Testis (tissue), 3 donors: Measurements from ENCODE around the gene TFG. TPM values are rescaled to one million over a fixed set of nuclear protein-coding genes. Genes with fewer than 3 reads are reported as not detected.

Experiments used
- DNase-seq: peaks from one replicate; pipeline ENCODE4 v3.0.0-alpha.2; 2019
- H3K27ac ChIP-seq, 2 donors: fragments of 200-600 bp; sonication (generic); one replicate each; pipeline ENCODE4 v1.5.1; 2019
- H3K27me3 ChIP-seq: fragments of 200-600 bp; sonication (generic); one replicate; pipeline ENCODE4 v1.5.1; 2019
- H3K36me3 ChIP-seq: fragments of 200-600 bp; sonication (generic); one replicate; pipeline ENCODE4 v1.5.1; 2017; ENCODE audit warnings: low read depth; ENCODE audit errors: missing control alignments
- H3K4me1 ChIP-seq: fragments of 200-600 bp; sonication (generic); one replicate; pipeline ENCODE4 v1.5.1; 2019
- H3K4me3 ChIP-seq, 2 donors: fragments of 200-600 bp; sonication (generic); one replicate each; pipeline ENCODE4 v1.5.1; 2017 to 2019
- H3K9me3 ChIP-seq: fragments of 200-600 bp; sonication (generic); one replicate; pipeline ENCODE4 v1.5.1; 2017
- POLR2A ChIP-seq: fragments of 450-650 bp; IDR thresholded peaks from one replicate; pipeline ENCODE4 v1.6.1; 2017; ENCODE audit warnings: antibody characterized with exemption, mild to moderate bottlenecking, moderate library complexity
- WGBS, 2 donors: methylation state at CpG; one replicate each; pipeline ENCODE4 v1.1.5; 2018; 5-methylcytosine and 5-hydroxymethylcytosine counted together
- intact Hi-C: fragments of 100-400 bp; cut with DNase I; formaldehyde crosslinking; loops from one replicate; pipeline ENCODE4 v1.15.1; 2023; ENCODE audit warnings: low total_unique reads
- polyA plus RNA-seq: library from polyadenylated mRNA; stranded (reverse); fragments of 350-450 nt; fragmentation: Illumina TruSeq; extraction: RNeasy Lipid Tissue Mini Kit (QIAGEN cat#74804); gene quantifications from one replicate; pipeline ENCODE4 v1.2.3, GENCODE V29; 2014; ENCODE audit warnings: low read depth, low replicate concordance; ENCODE audit not compliant: insufficient read depth
- total RNA-seq, 2 donors: library from RNA; depleted of rRNA; stranded (reverse); fragments of >200 nt; gene quantifications; one replicate each; pipeline ENCODE4 v1.2.3, GENCODE V29; 2016
- TF ChIP-seq, protein P1 (sequence below), 3 experiments: fragments of 450-650 bp in 2 of 3; fragments of 200-600 bp in 1 of 3; sonication (generic) in 1 of 3; IDR thresholded peaks; one replicate each; pipeline ENCODE4 v1.5.1; 2016 to 2019; ENCODE audit warnings: antibody characterized with exemption in 3 of 3, mild to moderate bottlenecking in 2 of 3, moderate library complexity in 1 of 3

TFG gene
- total and polyA plus RNA-seq, 3 donors from 2014 or later: 107 to 116 (median 107) TPM

DNA sequence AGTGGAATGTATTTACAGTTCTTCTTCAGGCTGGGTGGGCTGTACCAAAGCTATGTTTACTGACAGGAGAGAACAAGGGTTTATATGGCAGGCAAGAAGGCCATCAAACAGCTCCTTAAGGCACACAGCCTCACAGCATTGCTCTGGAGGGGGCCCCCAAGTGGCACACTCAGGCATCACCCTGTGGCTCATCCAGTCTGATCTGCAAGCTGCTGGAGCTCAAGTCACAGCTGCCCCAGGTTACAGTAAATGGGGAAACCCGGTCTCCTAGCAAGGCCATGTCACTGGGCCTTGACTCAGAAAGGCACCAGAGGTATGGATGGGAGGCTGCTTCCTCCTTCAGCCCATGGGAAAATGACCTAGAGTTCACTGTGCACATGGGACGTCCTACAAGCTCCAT is 67.5 kb downstream of the TFG start:
- 88% methylated on average over 2 of the region's 2 CpGs for WGBS, 2 donors
- Histone ChIP-seq H3K27me3 (no peaks in the 10 kb centered on the region), H3K27ac (no peak overlapping the region), H3K4me3 (no peak overlapping the region), H3K36me3 (no peaks in the 10 kb centered on the region), H3K9me3 (no peaks in the 10 kb centered on the region), H3K4me1 (no peaks in the 10 kb centered on the region)
- no peak for TF ChIP-seq POLR2A
- TF ChIP-seq, protein P1, sequence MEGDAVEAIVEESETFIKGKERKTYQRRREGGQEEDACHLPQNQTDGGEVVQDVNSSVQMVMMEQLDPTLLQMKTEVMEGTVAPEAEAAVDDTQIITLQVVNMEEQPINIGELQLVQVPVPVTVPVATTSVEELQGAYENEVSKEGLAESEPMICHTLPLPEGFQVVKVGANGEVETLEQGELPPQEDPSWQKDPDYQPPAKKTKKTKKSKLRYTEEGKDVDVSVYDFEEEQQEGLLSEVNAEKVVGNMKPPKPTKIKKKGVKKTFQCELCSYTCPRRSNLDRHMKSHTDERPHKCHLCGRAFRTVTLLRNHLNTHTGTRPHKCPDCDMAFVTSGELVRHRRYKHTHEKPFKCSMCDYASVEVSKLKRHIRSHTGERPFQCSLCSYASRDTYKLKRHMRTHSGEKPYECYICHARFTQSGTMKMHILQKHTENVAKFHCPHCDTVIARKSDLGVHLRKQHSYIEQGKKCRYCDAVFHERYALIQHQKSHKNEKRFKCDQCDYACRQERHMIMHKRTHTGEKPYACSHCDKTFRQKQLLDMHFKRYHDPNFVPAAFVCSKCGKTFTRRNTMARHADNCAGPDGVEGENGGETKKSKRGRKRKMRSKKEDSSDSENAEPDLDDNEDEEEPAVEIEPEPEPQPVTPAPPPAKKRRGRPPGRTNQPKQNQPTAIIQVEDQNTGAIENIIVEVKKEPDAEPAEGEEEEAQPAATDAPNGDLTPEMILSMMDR (IDR thresholded peaks at IDR 0.05): no peak
- DNase-seq: no peak
- intact Hi-C loops: no loop called here

DNA sequence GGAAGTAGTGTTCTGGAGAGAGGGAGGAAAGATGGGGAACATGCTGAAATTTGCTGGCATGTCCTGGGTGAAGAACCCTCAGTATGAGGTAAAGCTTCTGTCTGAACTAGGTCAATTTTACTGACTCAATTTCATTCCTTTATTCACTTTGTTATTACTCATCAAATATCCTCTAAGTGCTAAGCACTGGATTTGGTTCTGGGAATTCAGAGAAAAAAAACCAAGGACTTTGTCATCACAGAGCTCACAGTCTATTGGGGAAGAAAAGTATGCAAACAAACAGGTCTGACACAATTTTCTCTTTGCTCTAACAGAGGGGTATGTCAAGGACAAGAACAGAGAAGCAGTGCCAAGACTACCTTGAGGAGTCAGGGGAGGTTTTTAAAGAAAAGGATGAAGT is 68.0 kb downstream of the TFG start:
- no peak for TF ChIP-seq POLR2A
- TF ChIP-seq, protein P1 (IDR thresholded peaks at IDR 0.05): no peak
- Histone ChIP-seq H3K27ac (no peak overlapping the region), H3K4me1 (no peaks in the 10 kb centered on the region), H3K36me3 (no peaks in the 10 kb centered on the region), H3K9me3 (no peaks in the 10 kb centered on the region), H3K4me3 (no peak overlapping the region), H3K27me3 (no peaks in the 10 kb centered on the region)
- DNase-seq: no peak
- intact Hi-C loops: no loop called here

DNA sequence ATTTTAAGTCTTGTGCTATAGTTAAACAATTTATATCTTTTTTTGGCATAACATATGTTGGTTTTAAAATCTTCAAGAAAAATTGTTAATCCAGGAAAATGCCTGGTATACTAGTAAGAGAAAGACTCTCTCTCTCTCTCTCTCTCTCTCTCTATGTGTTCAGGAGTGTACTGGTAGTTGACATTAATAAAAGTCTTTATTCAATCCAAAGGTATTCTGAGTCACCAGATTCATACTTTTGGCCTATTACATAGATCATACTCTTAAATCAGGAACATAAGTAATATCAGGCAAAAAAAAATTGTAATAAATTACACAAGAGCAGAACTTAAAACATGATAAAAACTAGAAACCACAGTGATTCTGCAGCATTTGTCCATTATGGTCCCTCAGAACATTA is 70.2 kb downstream of the TFG start:
- intact Hi-C loops: no loop called here
- Histone ChIP-seq H3K4me3 (no peak overlapping the region), H3K4me1 (no peaks in the 10 kb centered on the region), H3K27me3 (no peaks in the 10 kb centered on the region), H3K36me3 (no peaks in the 10 kb centered on the region), H3K9me3 (no peaks in the 10 kb centered on the region), H3K27ac (no peak overlapping the region)
- TF ChIP-seq, protein P1 (IDR thresholded peaks at IDR 0.05): no peak
- no peak for TF ChIP-seq POLR2A
- no peak for DNase-seq

DNA sequence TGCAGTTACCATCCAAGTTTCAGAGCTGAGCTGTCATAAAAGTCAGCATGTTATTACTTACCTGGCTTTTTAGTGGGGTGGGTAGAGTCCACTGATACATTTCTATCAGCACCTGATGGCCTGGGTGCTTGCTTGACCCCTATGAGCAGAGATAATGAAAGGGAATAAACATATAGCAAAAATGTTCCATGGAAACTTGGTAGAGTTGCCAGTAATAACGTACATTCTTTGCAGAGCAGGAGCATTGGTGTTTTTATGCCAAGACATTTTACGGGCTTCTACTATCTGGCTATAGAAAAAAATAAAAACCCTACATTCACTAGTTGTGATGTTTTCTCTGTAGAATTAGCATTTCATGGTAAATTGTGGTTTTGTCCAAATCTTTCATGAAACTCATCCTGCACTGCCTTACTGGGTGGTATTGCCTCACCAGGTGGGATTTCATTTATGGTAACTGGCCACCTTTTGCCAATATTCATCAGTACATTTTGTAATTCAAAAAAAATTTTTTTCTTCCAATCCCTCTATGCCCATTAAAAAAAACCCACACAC is 70.9 kb downstream of the TFG start:
- H3K27ac ChIP-seq: no peak overlapping the region
- intact Hi-C loops: no loop called here
- H3K36me3 ChIP-seq: no peaks in the 10 kb centered on the region
- no peaks in the 10 kb centered on the region for H3K27me3 ChIP-seq
- WGBS, 2 donors: 85 to 97% methylated on average over 2 of the region's 2 CpGs
- DNase-seq: no peak
- no peak overlapping the region for H3K4me3 ChIP-seq
- TF ChIP-seq, protein P1 (IDR thresholded peaks at IDR 0.05): no peak
- TF ChIP-seq POLR2A: no peak
- H3K4me1 ChIP-seq: no peaks in the 10 kb centered on the region
- H3K9me3 ChIP-seq: no peaks in the 10 kb centered on the region

DNA sequence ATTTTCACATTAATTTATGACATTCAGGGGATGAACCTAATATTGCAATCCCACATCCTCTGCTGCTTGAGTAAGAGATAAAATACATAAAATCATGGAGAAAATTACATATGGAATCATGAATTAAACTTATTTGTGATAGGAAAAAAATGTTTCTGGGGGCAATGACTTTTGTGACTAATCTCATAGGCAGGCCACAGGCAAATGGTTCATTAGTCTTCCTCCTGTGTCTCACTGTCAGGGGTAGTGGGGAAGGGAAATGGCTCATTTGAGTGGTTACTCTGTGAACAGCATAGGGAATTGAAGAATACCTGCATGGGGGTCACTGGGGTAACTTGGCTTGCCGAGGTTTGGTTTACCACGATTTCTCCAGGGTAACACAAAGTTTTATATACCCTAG is 72.0 kb downstream of the TFG start:
- no peak for DNase-seq
- intact Hi-C loops: no loop called here
- Histone ChIP-seq H3K27me3 (no peaks in the 10 kb centered on the region), H3K9me3 (no peaks in the 10 kb centered on the region), H3K4me1 (no peaks in the 10 kb centered on the region), H3K36me3 (no peaks in the 10 kb centered on the region), H3K27ac (no peak overlapping the region), H3K4me3 (no peak overlapping the region)
- no peak for TF ChIP-seq POLR2A
- TF ChIP-seq, protein P1 (IDR thresholded peaks at IDR 0.05): no peak
- 91 to 100% methylated on average over 2 of the region's 2 CpGs for WGBS, 2 donors
